HCT116 (cell line): Measurements from ENCODE around the gene GPR157. TPM values are rescaled to one million over a fixed set of nuclear protein-coding genes. Genes with fewer than 3 reads are reported as not detected.

ENCODE experiments used
- ATAC-seq: fragments of 200-7000 bp; cut with Tn5 transposase; 2 replicates; pipeline ENCODE4 v1.9.1; 2020; ENCODE audit warnings: mild to moderate bottlenecking, moderate library complexity
- BruUV-seq: library from RNA; stranded (reverse); fragments of 400-500 nt; replicated peaks from 2 replicates; lab custom pipeline; 2021; lab: Mats Ljungman, UMichigan
- CTCF ChIA-PET: fragments of 300-600 bp; sonication (Branson Sonifier 250); formaldehyde crosslinking; loops from one replicate; lab custom pipeline; 2021; ENCODE audit warnings: antibody characterized with exemption; lab: Charles Lee
- POLR2A ChIA-PET: fragments of 300-600, 350-600 bp; sonication (Branson Sonifier 250); formaldehyde crosslinking; loops from one replicate; lab custom pipeline; 2021; ENCODE audit warnings: antibody characterized with exemption; lab: Charles Lee
- RAD21 ChIA-PET, 2 experiments: fragments of 300-600 bp; sonication (Branson Sonifier 250); formaldehyde crosslinking; loops; one replicate each; lab custom pipeline; 2023; ENCODE audit warnings: low total read pairs in 2 of 2; ENCODE audit not compliant: uncharacterized antibody in 2 of 2, unreplicated experiment in 2 of 2, low non-redundant PET in 1 of 2; lab: Charles Lee
- DNase-seq: peaks from one replicate; pipeline ENCODE4 v3.0.0-alpha.2; 2010; ENCODE audit warnings: low read depth, low spot score
- H2AFZ ChIP-seq: fragments of 200-600 bp; shearing (Covaris generic), sonication (generic); 2 replicates; pipeline ENCODE4 v1.6.1; 2017; ENCODE audit warnings: low read depth, mixed run types, mixed read lengths, antibody characterized with exemption, low read length; ENCODE audit not compliant: poor library complexity, severe bottlenecking
- H3K27ac ChIP-seq: 2 replicates; pipeline ENCODE4 v1.5.1; 2012; ENCODE audit warnings: low read depth, low read length
- H3K27me3 ChIP-seq: fragments of 200-600 bp; sonication (generic); 2 replicates; pipeline ENCODE4 v1.6.1; 2016; ENCODE audit warnings: mixed run types, low read length, mixed read lengths; ENCODE audit not compliant: insufficient read depth
- H3K36me3 ChIP-seq, 2 experiments: fragments of 200-500 bp in 1 of 2; fragments of 200-600 bp in 1 of 2; sonication (Bioruptor generic) in 1 of 2; sonication (generic) in 1 of 2; 2 replicates each; pipeline versions ENCODE4 v1.5.1 to v1.6.1; 2014 to 2016; ENCODE audit warnings: low read length in 2 of 2, inconsistent platforms in 1 of 2, mixed read lengths in 1 of 2, mixed run types in 1 of 2; ENCODE audit not compliant: insufficient read depth in 2 of 2, control insufficient read depth in 1 of 2
- H3K4me1 ChIP-seq, 2 experiments: fragments of 200-600 bp in 1 of 2; sonication (generic) in 1 of 2; 2 replicates each; pipeline versions ENCODE4 v1.5.1 to v1.6.1; 2012 to 2017; ENCODE audit warnings: low read length in 2 of 2, inconsistent platforms in 1 of 2, mild to moderate bottlenecking in 1 of 2, mixed read lengths in 1 of 2, mixed run types in 1 of 2, moderate library complexity in 1 of 2; ENCODE audit not compliant: insufficient read depth in 2 of 2, control insufficient read depth in 1 of 2
- H3K4me2 ChIP-seq: fragments of 200-600 bp; sonication (generic); 2 replicates; pipeline ENCODE4 v1.6.1; 2017; ENCODE audit warnings: mixed run types, low read length, mixed read lengths
- H3K4me3 ChIP-seq, 2 experiments: fragments of 200-600 bp in 1 of 2; sonication (generic) in 1 of 2; replicated peaks in 1 of 2; 2 replicates each; pipeline ENCODE4 v1.5.1; 2011 to 2016; ENCODE audit warnings: low read length in 2 of 2, control low read depth in 1 of 2, low read depth in 1 of 2, mild to moderate bottlenecking in 1 of 2, mixed read lengths in 1 of 2, mixed run types in 1 of 2
- H3K79me2 ChIP-seq: fragments of 200-600 bp; sonication (generic); 2 replicates; pipeline ENCODE4 v1.6.1; 2017; ENCODE audit warnings: mild to moderate bottlenecking, mixed run types, low read length, moderate library complexity, mixed read lengths; ENCODE audit not compliant: insufficient read depth
- H3K9ac ChIP-seq: fragments of 200-600 bp; sonication (generic); 2 replicates; pipeline ENCODE4 v1.6.1; 2016; ENCODE audit warnings: low read length, mixed read lengths
- H3K9me2 ChIP-seq: fragments of 200-600 bp; sonication (generic), shearing (Covaris generic); 2 replicates; pipeline ENCODE4 v1.6.1; 2017; ENCODE audit warnings: mixed run types, mild to moderate bottlenecking, moderate library complexity; ENCODE audit not compliant: insufficient read depth
- H3K9me3 ChIP-seq, 2 experiments: fragments of 200-500 bp in 1 of 2; fragments of 200-600 bp in 1 of 2; sonication (Bioruptor generic) in 1 of 2; sonication (generic) in 1 of 2; 2 replicates each; pipeline ENCODE4 v1.6.1; 2014 to 2017; ENCODE audit warnings: low read length in 2 of 2, mixed read lengths in 2 of 2, inconsistent platforms in 1 of 2, low read depth in 1 of 2, mild to moderate bottlenecking in 1 of 2, mixed run types in 1 of 2, moderate library complexity in 1 of 2; ENCODE audit not compliant: control insufficient read depth in 1 of 2, insufficient read depth in 1 of 2
- H4K20me1 ChIP-seq: fragments of 200-600 bp; sonication (generic), shearing (Covaris generic); 2 replicates; pipeline ENCODE4 v1.6.1; 2017; ENCODE audit warnings: mixed run types, mild to moderate bottlenecking, moderate library complexity; ENCODE audit not compliant: insufficient read depth
- ATF3 ChIP-seq: IDR thresholded peaks from 2 replicates; pipeline ENCODE4 v1.6.1; 2012
- ELF1 ChIP-seq: IDR thresholded peaks from 2 replicates; pipeline ENCODE4 v1.6.1; 2012; ENCODE audit warnings: low read depth, borderline replicate concordance
- EZH2 ChIP-seq: fragments of 200-600 bp; sonication (generic); IDR thresholded peaks from 2 replicates; pipeline ENCODE4 v1.6.1; 2017; ENCODE audit warnings: antibody characterized with exemption, mixed run types
- EZH2phosphoT487 ChIP-seq: fragments of 200-600 bp; IDR thresholded peaks from 2 replicates; pipeline ENCODE4 v1.6.1; 2018; ENCODE audit warnings: antibody characterized with exemption, borderline replicate concordance
- FOSL1 ChIP-seq: IDR thresholded peaks from 2 replicates; pipeline ENCODE4 v1.6.1; 2012; ENCODE audit warnings: low read depth
- JUND ChIP-seq: IDR thresholded peaks from 2 replicates; pipeline ENCODE4 v1.6.1; 2012
- POLR2A ChIP-seq: IDR thresholded peaks from 2 replicates; pipeline ENCODE4 v1.7.0; 2011; ENCODE audit warnings: borderline replicate concordance; ENCODE audit not compliant: insufficient read depth, insufficient read length; ENCODE audit errors: extremely low read depth
- RAD21 ChIP-seq: IDR thresholded peaks from 2 replicates; pipeline ENCODE4 v1.6.1; 2012; ENCODE audit warnings: low read depth, mild to moderate bottlenecking
- SIN3A ChIP-seq: IDR thresholded peaks from 2 replicates; pipeline ENCODE4 v1.6.1; 2012; ENCODE audit warnings: low read depth
- SP1 ChIP-seq: IDR thresholded peaks from 2 replicates; pipeline ENCODE4 v1.6.1; 2012; ENCODE audit warnings: low read depth
- SRF ChIP-seq: IDR thresholded peaks from 2 replicates; pipeline ENCODE4 v1.6.1; 2012; ENCODE audit warnings: low read depth
- TCF7L2 ChIP-seq: IDR thresholded peaks from 2 replicates; pipeline ENCODE4 v1.7.0; 2011; ENCODE audit warnings: borderline replicate concordance, inconsistent platforms; ENCODE audit not compliant: insufficient read depth, insufficient read length; ENCODE audit errors: extremely low read depth
- ZFX ChIP-seq: fragments of 450-650 bp; IDR thresholded peaks from 2 replicates; pipeline ENCODE4 v1.6.1; 2017
- ZNF274 ChIP-seq: fragments of 200-500 bp; sonication (Bioruptor generic); IDR thresholded peaks from 2 replicates; pipeline ENCODE4 v1.6.1; 2014; ENCODE audit warnings: mild to moderate bottlenecking, low read depth, low read length, inconsistent platforms
- intact Hi-C: fragments of 100-400 bp; cut with micrococcal nuclease; formaldehyde crosslinking; loops from 2 replicates; pipeline ENCODE4 v1.10.0; 2022
- total RNA-seq: library from RNA; stranded (reverse); gene quantifications from one replicate; pipeline ENCODE4 v1.2.1, GENCODE V29; 2021; ENCODE audit not compliant: unreplicated experiment
- TF ChIP-seq, protein P1 (sequence below): IDR thresholded peaks from 2 replicates; pipeline ENCODE4 v1.6.1; 2011; ENCODE audit warnings: mild to moderate bottlenecking, low read length, moderate library complexity; ENCODE audit not compliant: insufficient replicate concordance; ENCODE audit errors: extremely low read depth
- TF ChIP-seq, protein P2 (sequence below), 3 experiments: fragments of 200-600 bp in 1 of 3; sonication (generic) in 1 of 3; IDR thresholded peaks in 2 of 3; conservative IDR thresholded peaks in 1 of 3; 2 replicates each; pipeline ENCODE4 v1.5.1; 2012 to 2017; ENCODE audit warnings: low read depth in 2 of 3, low read length in 2 of 3, antibody characterized with exemption in 1 of 3, borderline replicate concordance in 1 of 3, control low read depth in 1 of 3, mild to moderate bottlenecking in 1 of 3, mixed read lengths in 1 of 3, mixed run types in 1 of 3, moderate library complexity in 1 of 3; ENCODE audit not compliant: insufficient read depth in 1 of 3
- TF ChIP-seq, protein P3 (sequence below): IDR thresholded peaks from 2 replicates; pipeline ENCODE4 v1.6.1; 2012; ENCODE audit warnings: low read depth

The GPR157 gene
- total RNA-seq, 1 experiment from 2014 or later: 7.7 TPM

GRCh38 chr1:9093581-9093980, 35.3 kb downstream of the GPR157 start:
- DNase-seq: no peak
- ChIA-PET CTCF (no interaction called here), RAD21 (no interaction called here)
- no peak for ATAC-seq
- Histone ChIP-seq H3K4me3 (no peak overlapping the region), H3K9me2 (no peaks in the 10 kb centered on the region), H2AFZ (no peak overlapping the region), H3K9ac (no peak overlapping the region), H3K4me2 (no peak overlapping the region), H4K20me1 (no peaks in the 10 kb centered on the region), H3K27ac (no peak overlapping the region), H3K79me2 (no peaks in the 10 kb centered on the region)
- TF ChIP-seq SIN3A (no peak), JUND (no peak), ATF3 (no peak), ZFX (no peak), RAD21 (no peak), SP1 (no peak), EZH2phosphoT487 (no peak), SRF (no peak), ELF1 (no peak), EZH2 (no peak), FOSL1 (no peak), ZNF274 (no peak), POLR2A (no peak), TCF7L2 (no peak)
- TF ChIP-seq, protein P1, sequence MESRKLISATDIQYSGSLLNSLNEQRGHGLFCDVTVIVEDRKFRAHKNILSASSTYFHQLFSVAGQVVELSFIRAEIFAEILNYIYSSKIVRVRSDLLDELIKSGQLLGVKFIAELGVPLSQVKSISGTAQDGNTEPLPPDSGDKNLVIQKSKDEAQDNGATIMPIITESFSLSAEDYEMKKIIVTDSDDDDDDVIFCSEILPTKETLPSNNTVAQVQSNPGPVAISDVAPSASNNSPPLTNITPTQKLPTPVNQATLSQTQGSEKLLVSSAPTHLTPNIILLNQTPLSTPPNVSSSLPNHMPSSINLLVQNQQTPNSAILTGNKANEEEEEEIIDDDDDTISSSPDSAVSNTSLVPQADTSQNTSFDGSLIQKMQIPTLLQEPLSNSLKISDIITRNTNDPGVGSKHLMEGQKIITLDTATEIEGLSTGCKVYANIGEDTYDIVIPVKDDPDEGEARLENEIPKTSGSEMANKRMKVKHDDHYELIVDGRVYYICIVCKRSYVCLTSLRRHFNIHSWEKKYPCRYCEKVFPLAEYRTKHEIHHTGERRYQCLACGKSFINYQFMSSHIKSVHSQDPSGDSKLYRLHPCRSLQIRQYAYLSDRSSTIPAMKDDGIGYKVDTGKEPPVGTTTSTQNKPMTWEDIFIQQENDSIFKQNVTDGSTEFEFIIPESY: no peak
- TF ChIP-seq, protein P2, sequence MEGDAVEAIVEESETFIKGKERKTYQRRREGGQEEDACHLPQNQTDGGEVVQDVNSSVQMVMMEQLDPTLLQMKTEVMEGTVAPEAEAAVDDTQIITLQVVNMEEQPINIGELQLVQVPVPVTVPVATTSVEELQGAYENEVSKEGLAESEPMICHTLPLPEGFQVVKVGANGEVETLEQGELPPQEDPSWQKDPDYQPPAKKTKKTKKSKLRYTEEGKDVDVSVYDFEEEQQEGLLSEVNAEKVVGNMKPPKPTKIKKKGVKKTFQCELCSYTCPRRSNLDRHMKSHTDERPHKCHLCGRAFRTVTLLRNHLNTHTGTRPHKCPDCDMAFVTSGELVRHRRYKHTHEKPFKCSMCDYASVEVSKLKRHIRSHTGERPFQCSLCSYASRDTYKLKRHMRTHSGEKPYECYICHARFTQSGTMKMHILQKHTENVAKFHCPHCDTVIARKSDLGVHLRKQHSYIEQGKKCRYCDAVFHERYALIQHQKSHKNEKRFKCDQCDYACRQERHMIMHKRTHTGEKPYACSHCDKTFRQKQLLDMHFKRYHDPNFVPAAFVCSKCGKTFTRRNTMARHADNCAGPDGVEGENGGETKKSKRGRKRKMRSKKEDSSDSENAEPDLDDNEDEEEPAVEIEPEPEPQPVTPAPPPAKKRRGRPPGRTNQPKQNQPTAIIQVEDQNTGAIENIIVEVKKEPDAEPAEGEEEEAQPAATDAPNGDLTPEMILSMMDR (IDR thresholded peaks at IDR 0.05 in 2 of 3, conservative IDR thresholded peaks at IDR 0.05 in 1 of 3; ENCODE audit: borderline replicate concordance in 1 of 3, insufficient read depth in 1 of 3, low read depth in 2 of 3, low read length in 2 of 3): no peak
- TF ChIP-seq, protein P3, sequence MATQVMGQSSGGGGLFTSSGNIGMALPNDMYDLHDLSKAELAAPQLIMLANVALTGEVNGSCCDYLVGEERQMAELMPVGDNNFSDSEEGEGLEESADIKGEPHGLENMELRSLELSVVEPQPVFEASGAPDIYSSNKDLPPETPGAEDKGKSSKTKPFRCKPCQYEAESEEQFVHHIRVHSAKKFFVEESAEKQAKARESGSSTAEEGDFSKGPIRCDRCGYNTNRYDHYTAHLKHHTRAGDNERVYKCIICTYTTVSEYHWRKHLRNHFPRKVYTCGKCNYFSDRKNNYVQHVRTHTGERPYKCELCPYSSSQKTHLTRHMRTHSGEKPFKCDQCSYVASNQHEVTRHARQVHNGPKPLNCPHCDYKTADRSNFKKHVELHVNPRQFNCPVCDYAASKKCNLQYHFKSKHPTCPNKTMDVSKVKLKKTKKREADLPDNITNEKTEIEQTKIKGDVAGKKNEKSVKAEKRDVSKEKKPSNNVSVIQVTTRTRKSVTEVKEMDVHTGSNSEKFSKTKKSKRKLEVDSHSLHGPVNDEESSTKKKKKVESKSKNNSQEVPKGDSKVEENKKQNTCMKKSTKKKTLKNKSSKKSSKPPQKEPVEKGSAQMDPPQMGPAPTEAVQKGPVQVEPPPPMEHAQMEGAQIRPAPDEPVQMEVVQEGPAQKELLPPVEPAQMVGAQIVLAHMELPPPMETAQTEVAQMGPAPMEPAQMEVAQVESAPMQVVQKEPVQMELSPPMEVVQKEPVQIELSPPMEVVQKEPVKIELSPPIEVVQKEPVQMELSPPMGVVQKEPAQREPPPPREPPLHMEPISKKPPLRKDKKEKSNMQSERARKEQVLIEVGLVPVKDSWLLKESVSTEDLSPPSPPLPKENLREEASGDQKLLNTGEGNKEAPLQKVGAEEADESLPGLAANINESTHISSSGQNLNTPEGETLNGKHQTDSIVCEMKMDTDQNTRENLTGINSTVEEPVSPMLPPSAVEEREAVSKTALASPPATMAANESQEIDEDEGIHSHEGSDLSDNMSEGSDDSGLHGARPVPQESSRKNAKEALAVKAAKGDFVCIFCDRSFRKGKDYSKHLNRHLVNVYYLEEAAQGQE: no peak
- TF ChIP-seq, all 23 proteins: peak for 0
- H3K36me3 ChIP-seq: no peaks in the 10 kb centered on the region
- H3K9me3 ChIP-seq: no peaks in the 10 kb centered on the region
- POLR2A ChIA-PET: no interaction called here
- BruUV-seq: no TSS peak
- no peaks in the 10 kb centered on the region for H3K4me1 ChIP-seq
- H3K27me3 ChIP-seq: no peaks in the 10 kb centered on the region; the same call in 1 of the 2 replicates
- intact Hi-C loops: no loop called here
